ELR (cell line): Measurements from ENCODE around the gene ILDR2.

Source experiments
- DNase-seq: peaks from one replicate; pipeline ENCODE4 v3.0.0-alpha.2; 2015; ENCODE audit warnings: low read depth

ILDR2 gene

GRCh38 chr1:166975361-166976129 lies at the start of gene ILDR2:
TSS of gene ILDR2 (minus strand) at chr1:166975540. CDS start at chr1:166975268, 272 bp downstream.
- DNase-seq, result peak; percentile 33

- DNase-seq, result no peak
These were observed 47.0 kb upstream of the ILDR2 start for GRCh38 chr1:167022384-167022783.

- DNase-seq, result no peak
These were observed 40.9 kb upstream of the ILDR2 start for GRCh38 chr1:167016100-167016750.

GRCh38 chr1:167013108-167013929 lies 38.0 kb upstream of the ILDR2 start:
- no peak for DNase-seq

GRCh38 chr1:167012570-167012969 lies 37.2 kb upstream of the ILDR2 start:
- no peak for DNase-seq

GRCh38 chr1:167011560-167012191 lies 36.3 kb upstream of the ILDR2 start:
- no peak for DNase-seq

GRCh38 chr1:167003711-167004110 lies 28.4 kb upstream of the ILDR2 start:
- DNase-seq, result no peak

GRCh38 chr1:167002354-167002753 lies 27.0 kb upstream of the ILDR2 start:
- no peak for DNase-seq

GRCh38 chr1:167000546-167000945 lies 25.2 kb upstream of the ILDR2 start:
- DNase-seq, result no peak

- DNase-seq, result no peak
These were observed 24.2 kb upstream of the ILDR2 start for GRCh38 chr1:166999500-167000055.

- DNase-seq, result no peak
These were observed 23.7 kb upstream of the ILDR2 start for GRCh38 chr1:166999075-166999474.

GRCh38 chr1:166988974-166989515 lies 13.7 kb upstream of the ILDR2 start, which contains the start of gene MAEL:
TSS of gene MAEL (plus strand) at chr1:166989280. CDS start at chr1:166989353, 73 bp downstream.
- no peak for DNase-seq

GRCh38 chr1:166981589-166981988 lies 6.2 kb upstream of the ILDR2 start:
- no peak for DNase-seq

GRCh38 chr1:166980818-166981217 lies 5.5 kb upstream of the ILDR2 start:
- no peak for DNase-seq

GRCh38 chr1:166980383-166980782 lies 5.0 kb upstream of the ILDR2 start:
- DNase-seq, result no peak

- no peak for DNase-seq
These were observed 3.5 kb upstream of the ILDR2 start for GRCh38 chr1:166978821-166979220.

- no peak for DNase-seq
These were observed 2.6 kb upstream of the ILDR2 start for GRCh38 chr1:166977951-166978350.

GRCh38 chr1:166974647-166975345 lies 544 bp downstream of the ILDR2 start:
- no peak for DNase-seq

- no peak for DNase-seq
These were observed 2.5 kb downstream of the ILDR2 start for GRCh38 chr1:166972826-166973225.

- DNase-seq, result no peak
These were observed 3.1 kb downstream of the ILDR2 start for GRCh38 chr1:166972193-166972592.

- DNase-seq, result no peak
These were observed 4.1 kb downstream of the ILDR2 start for GRCh38 chr1:166971252-166971651.
